Measurements from ENCODE around the gene SOX6. TPM values are rescaled to one million over a fixed set of nuclear protein-coding genes. Genes with fewer than 3 reads are reported as not detected.

Gene SOX6
- polyA plus RNA-seq, 3 donors: not detected

DNA sequence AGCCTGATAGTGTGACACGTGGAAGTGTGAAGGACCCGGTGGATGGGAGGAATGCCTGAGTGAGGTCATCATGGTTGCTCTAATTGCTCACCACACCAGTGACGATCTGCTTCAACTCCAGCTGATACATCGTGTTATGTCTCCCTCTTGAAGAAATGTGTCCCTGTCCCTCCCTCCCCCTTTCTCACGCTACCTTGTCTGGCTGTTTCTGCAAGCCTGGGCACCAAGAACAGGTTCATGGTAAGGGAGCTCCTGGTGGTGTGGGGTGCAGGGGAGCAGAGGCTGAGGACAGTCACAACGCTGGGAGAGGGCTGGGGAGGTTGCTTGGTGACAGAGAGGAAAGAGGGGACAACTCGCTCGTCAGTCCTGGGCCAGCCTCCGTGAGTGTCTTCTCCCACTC is 413.4 kb downstream of the SOX6 start:
- intact Hi-C loops (cut with micrococcal nuclease): no loop called here
- no peak overlapping the region for H2AFZ ChIP-seq (ENCODE audit: insufficient read depth, low read depth, low read length, poor library complexity, severe bottlenecking)

DNA sequence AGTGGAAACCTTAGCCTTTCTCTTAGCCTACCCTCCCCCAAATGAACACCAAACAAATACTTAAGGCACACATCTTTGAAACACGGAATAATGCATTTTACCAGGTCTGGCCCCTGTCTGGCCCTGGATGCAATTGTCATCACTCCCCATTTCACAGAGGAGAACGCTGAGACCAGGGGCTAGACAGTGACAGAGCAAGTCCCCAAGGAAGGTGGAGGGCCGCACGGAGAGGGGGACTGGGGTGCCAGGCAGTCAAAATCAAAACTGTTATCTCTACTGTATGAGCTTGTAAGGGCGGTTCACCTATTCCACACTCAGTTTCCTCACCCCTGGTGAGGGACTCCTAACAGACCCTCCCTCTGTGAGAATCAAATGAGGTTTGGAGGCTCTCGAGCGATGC is 414.2 kb downstream of the SOX6 start:
- Histone ChIP-seq H3K79me2 (ENCODE audit: insufficient read depth, low read length) (no peaks in the 10 kb centered on the region), H3K27me3 (ENCODE audit: control insufficient read depth in 2 of 2, insufficient read depth in 2 of 2, low read length in 2 of 2) (no peaks in the 10 kb centered on the region), H3K27ac (ENCODE audit: low read depth in 1 of 2, low read length in 2 of 2) (no peak overlapping the region), H2AFZ (ENCODE audit: insufficient read depth, low read depth, low read length, poor library complexity, severe bottlenecking) (no peak overlapping the region), H3K9ac (ENCODE audit: insufficient read depth, low read length, poor library complexity, severe bottlenecking) (no peak overlapping the region), H3K9me3 (replicated peaks in 1 of 2; ENCODE audit: control insufficient read depth in 1 of 2, insufficient read depth in 1 of 2, low read length in 2 of 2) (no peaks in the 10 kb centered on the region), H4K20me1 (ENCODE audit: insufficient read depth, low read length) (no peaks in the 10 kb centered on the region), H3K4me2 (replicated peaks; ENCODE audit: extremely low read depth, low read length, poor library complexity, severe bottlenecking) (no peak overlapping the region), H3K4me3 (replicated peaks in 1 of 3; ENCODE audit: low read depth in 2 of 3, low read length in 3 of 3) (no peak overlapping the region), H3K4me1 (ENCODE audit: control insufficient read depth in 1 of 2, insufficient read depth in 2 of 2, low read length in 2 of 2) (no peaks in the 10 kb centered on the region), H3K36me3 (replicated peaks in 1 of 2; ENCODE audit: control insufficient read depth in 1 of 2, insufficient read depth in 2 of 2, low read length in 2 of 2) (no peaks in the 10 kb centered on the region)
- TF ChIP-seq, protein P1, sequence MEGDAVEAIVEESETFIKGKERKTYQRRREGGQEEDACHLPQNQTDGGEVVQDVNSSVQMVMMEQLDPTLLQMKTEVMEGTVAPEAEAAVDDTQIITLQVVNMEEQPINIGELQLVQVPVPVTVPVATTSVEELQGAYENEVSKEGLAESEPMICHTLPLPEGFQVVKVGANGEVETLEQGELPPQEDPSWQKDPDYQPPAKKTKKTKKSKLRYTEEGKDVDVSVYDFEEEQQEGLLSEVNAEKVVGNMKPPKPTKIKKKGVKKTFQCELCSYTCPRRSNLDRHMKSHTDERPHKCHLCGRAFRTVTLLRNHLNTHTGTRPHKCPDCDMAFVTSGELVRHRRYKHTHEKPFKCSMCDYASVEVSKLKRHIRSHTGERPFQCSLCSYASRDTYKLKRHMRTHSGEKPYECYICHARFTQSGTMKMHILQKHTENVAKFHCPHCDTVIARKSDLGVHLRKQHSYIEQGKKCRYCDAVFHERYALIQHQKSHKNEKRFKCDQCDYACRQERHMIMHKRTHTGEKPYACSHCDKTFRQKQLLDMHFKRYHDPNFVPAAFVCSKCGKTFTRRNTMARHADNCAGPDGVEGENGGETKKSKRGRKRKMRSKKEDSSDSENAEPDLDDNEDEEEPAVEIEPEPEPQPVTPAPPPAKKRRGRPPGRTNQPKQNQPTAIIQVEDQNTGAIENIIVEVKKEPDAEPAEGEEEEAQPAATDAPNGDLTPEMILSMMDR (IDR thresholded peaks at IDR 0.05): no peak
- WGBS (ENCODE audit: insufficient coverage): 100% methylated on average over 2 of the region's 7 CpGs
- no peak overlapping the region for H3K27ac Mint-ChIP-seq
- no peak for DNase-seq
- H3K27me3 Mint-ChIP-seq (ENCODE audit: low read depth in 3 of 3): peaks cover 0 to 1% (median 1%) of the 10 kb centered on the region in 3 donors
- no peak overlapping the region for H3K4me3 Mint-ChIP-seq
- H3K4me1 Mint-ChIP-seq: no peaks in the 10 kb centered on the region
- H3K9me3 Mint-ChIP-seq: peaks cover 0 to 15% (median 4%) of the 10 kb centered on the region in 7 donors
- no peaks in the 10 kb centered on the region for H3K36me3 Mint-ChIP-seq
- intact Hi-C loops (cut with micrococcal nuclease): no loop called here

More for the DNA sequence above, 413.4 kb downstream of the SOX6 start:
- peaks cover 0 to under 1% of the 10 kb centered on the region in 2 donors for H3K9me3 ChIP-seq (replicated peaks in 1 of 2; ENCODE audit: control insufficient read depth in 1 of 2, insufficient read depth in 1 of 2, low read length in 2 of 2)
- no peaks in the 10 kb centered on the region for H3K27me3 ChIP-seq (ENCODE audit: control insufficient read depth in 2 of 2, insufficient read depth in 2 of 2, low read length in 2 of 2)
- no peak overlapping the region for H3K27ac ChIP-seq (ENCODE audit: low read depth in 1 of 2, low read length in 2 of 2)
- peaks cover 2 to 18% (median 7%) of the 10 kb centered on the region in 7 donors for H3K9me3 Mint-ChIP-seq
- no peaks in the 10 kb centered on the region for H3K4me1 ChIP-seq (ENCODE audit: control insufficient read depth in 1 of 2, insufficient read depth in 2 of 2, low read length in 2 of 2)
- H3K4me1 Mint-ChIP-seq: no peaks in the 10 kb centered on the region
- no peaks in the 10 kb centered on the region for H4K20me1 ChIP-seq (ENCODE audit: insufficient read depth, low read length)
- WGBS (ENCODE audit: insufficient coverage): 100% methylated on average over 2 of the region's 9 CpGs
- no peak overlapping the region for H3K4me3 ChIP-seq (replicated peaks in 1 of 3; ENCODE audit: low read depth in 2 of 3, low read length in 3 of 3)
- H3K4me3 Mint-ChIP-seq: no peak overlapping the region
- peaks cover 0 to 1% (median 1%) of the 10 kb centered on the region in 3 donors for H3K27me3 Mint-ChIP-seq (ENCODE audit: low read depth in 3 of 3)
- no peak for DNase-seq
- no peak overlapping the region for H3K9ac ChIP-seq (ENCODE audit: insufficient read depth, low read length, poor library complexity, severe bottlenecking)
- TF ChIP-seq, protein P1 (IDR thresholded peaks at IDR 0.05): no peak
- H3K27ac Mint-ChIP-seq: peak overlapping the region in 1 of 7 donors; percentile 16
- no peaks in the 10 kb centered on the region for H3K36me3 Mint-ChIP-seq
- no peaks in the 10 kb centered on the region for H3K36me3 ChIP-seq (replicated peaks in 1 of 2; ENCODE audit: control insufficient read depth in 1 of 2, insufficient read depth in 2 of 2, low read length in 2 of 2)
- H3K4me2 ChIP-seq (replicated peaks; ENCODE audit: extremely low read depth, low read length, poor library complexity, severe bottlenecking): no peak overlapping the region
- H3K79me2 ChIP-seq (ENCODE audit: insufficient read depth, low read length): no peaks in the 10 kb centered on the region
